ENCODE measurements around the gene CAB39L.

CAB39L gene

DNA sequence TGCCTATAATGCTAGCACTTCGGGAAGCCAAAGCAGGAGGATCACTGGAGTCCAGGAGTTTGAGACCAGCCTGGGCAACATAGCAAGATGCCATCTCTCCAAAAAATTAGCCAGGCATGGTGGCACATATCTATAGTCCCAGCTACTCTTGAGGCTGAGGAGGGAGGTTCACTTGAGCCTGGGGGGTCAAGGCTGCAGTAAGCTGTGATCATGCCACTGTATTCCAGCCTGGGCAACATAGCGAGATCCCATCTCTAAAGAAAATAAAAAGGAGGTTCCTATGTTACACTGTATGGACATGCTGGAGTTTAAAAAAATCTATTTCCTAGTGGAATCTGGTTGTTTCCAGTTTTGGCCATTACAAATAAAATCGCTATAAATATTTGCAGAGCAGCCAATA, 2.6 kb downstream of the CAB39L start:
- DNase-seq, result no peak

DNA sequence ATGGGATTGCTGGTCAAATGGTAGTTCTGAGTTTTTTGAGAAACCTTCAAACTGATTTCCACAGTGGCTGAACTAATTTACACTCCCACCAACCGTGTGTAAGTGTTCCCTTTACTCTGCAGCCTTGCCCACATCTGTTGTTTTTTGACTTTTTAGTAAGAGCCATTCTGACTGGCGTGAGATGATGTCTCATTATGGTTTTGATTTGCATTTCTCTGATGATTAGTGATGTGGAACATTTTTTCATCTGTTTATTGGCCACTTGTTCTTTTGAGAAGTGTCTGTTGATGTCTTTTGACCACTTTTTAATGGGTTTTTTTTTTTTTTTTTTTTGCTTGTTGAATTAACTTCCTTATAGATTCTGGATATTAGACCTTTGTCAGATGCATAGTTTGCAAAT, 4.3 kb downstream of the CAB39L start:
- no peak for DNase-seq

DNA sequence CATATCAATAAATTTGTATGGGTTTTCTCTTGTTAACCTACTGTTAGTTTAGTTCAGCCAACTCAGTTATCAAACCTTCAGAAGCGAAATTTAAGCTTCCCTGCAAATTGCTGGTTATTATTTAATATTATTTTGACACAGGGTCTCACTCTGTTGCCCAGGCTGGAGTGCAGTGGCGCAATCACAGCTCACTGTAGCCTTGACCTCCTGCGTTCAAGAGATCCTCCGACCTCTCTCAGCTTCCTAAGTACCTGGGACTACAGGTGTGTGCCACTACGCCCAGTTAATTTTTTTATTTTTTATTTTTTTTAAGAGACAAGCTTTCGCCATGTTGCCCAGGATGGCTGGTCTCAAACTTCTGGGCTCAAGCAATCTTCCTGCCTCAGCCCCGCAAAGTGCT, 6.2 kb downstream of the CAB39L start:
- DNase-seq, result no peak

DNA sequence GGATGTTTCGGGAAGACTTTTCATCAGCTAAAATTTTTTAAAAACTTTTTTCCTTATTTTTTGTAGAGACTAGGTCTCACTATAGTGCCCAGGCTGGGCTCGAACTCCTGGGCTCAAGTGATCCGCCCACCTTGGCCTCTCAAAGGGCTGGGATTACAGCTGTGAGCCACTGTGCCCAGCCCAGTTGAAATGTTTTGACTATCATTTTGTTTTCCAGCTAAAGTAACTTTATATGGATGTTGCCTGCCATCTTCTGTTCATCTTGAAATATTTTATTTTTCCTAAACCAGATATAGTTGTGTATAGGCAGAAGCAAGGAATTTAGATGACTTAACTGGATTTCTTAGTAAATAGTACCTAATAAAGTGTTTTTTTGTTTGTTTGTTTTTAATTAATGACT, 7.0 kb downstream of the CAB39L start:
- DNase-seq, result peak; percentile 22

DNA sequence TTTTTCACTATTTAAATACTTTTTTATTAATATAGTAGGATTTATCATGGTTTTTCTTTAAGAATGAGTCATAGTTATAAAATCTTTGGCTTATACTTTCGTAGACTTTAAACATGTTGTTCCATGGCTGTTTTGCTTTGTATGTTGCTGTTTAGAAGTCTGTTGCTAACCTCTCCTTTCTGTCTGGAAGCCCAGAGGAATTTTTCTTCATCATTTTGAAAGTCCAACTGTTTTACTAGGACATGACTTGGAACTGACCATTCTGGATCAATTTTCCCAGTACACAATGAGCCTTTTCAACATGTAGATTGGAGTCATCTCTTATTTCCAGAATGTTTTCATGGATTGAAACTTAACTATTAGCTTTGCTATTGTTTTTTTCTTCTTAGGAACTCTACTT, 7.9 kb downstream of the CAB39L start:
- no peak for DNase-seq

DNA sequence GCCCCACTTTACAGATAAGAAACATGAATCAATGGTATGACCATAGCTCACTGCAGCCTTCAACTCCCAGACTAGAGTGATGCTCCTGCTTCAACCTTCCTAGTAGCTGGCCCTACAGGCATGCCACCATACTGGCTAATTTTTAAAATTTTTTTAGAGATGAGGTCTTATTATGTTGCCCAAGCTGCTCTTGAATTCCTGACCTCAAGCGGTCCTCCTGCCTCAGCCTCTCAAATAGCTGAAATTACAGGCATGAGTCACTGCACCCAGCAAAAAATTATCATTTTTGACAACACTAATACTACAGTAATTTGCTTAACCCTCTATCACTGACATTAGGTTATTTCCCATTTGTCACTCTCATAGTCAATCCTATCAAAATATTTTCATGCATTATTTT, 14.7 kb downstream of the CAB39L start:
- DNase-seq, result no peak

DNA sequence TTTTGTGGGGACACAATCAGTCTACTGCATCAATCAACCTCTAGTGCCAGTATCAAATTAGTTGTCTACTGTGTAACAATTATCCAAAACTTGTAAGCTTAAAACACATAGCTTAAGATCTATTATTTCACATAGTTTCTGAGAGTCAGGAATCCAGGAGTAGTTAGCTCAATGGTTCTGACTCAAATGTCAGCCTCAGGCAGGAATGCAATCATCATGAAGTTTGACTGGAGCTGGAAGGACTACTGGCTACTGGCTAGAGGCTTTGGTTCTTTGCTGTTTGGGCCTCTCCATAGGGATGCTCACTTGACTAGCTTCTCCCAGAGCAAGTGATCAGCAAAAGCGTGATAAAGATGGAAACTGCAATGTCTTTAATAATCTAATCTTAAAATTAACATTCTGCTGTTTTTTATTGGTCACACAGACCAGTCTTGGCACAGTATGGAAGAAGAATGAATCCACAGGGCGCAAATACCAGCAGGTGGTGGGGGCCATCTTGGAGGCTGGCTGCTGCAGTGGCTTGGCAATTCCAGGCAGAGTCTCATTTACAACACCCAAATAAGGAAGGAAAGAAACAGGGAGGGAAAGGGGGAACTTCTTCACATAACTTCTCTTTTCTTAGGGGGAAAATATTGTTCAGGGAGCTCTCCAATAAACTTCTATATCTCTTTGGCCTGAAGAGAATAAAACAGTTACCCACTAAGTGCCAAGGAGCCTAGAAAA, 15.7 kb downstream of the CAB39L start:
- DNase-seq, result no peak

DNA sequence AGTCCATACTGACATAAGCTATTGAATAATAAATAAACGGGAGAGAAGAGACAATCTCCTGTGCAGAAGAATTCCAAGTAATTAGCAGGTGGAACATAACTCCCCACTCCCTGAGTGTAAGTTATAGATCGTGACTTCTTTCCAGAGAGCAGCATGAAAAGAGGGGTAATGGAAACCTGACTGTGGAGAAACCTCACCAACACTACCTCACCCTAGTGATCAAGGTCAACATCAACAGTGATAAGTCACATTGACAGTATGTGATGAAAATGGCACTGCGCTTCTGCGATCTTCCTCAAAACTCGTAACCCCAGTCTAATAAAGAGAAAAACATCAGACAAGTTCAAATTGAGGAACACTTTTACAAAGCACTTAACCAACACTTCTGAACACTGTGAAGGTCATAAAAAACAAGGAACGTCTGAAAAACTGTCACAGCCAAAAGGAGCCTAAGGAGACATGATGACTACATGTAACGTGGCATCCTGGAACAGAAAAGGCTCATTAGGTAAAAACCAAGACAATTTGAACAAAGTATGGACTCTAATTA, 19.8 kb downstream of the CAB39L start:
- no peak for DNase-seq

DNA sequence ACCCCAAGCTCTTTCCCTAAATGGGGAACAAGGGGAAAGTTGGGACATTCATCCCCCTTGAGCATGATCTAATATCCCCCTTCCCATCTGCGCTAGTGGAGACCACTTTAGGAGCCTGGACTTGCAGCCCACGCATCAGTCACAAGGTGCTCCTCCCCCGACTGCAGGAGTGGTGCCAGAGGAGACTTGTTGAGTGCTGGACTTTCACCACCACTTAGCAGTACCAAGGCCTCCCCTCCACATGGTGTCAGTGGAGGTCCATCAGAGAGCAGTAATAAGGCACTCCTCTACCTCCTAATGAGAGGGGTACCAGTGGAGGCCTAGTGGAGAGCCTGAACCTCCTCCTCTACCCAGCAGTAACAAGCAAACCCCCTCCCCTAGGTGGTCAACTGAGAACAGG, 22.5 kb downstream of the CAB39L start:
- peak; percentile 42 for DNase-seq

DNA sequence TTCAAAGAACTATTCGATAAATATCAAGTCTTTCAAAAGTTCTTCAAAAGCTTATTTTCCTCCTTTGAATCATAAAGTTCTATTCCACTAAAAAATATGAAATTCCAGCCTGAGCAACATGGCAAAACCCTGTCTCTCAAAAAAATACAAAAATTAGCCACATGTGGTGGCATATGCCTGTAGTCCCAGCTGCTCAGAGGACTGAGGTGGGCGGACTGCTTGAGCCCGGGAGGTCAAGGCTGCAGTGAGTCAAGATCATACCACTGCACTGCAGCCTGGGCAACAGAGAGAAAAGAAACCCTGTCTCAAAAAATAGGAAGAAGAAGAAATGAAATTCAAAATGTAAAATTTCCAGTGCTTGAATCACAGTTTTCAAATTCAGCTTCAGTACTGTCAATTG, 24.6 kb downstream of the CAB39L start:
- DNase-seq, result no peak

DNA sequence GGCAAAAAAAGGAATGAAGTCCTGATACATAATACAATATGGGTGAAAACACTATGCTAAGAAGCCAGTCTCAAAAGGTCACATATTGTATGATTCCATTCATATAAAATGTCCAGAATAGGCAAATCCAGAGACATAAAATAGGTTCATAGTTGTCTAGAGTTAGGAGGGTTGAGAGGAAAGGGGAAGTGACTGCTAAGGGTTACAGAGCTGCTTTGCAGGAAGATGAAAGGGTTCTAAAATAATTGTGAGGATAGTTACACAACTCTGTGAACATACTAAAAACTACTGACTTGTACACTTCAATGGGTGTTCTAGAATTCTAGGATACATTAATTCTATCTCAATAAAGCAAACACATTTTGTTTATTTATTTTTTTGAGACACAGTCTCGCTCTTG, 25.7 kb downstream of the CAB39L start:
- no peak for DNase-seq

DNA sequence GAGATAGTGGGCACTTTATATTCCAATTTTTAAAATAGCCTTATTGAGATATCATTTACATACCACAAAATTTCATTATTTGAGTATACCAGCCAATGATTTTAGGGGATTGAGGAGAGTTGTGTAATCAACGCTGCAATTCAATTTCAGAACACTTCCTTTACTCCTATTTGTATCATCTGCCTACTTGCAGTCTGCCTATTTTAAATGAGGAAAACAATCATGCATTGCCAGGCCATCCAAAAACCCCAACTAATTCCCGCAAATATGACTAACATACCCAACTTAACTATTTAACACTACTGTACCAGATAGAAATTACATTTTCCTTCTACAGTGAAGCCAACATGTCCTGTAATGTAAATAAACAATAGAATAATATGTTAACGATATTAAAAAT, 26.7 kb downstream of the CAB39L start:
- DNase-seq, result no peak

DNA sequence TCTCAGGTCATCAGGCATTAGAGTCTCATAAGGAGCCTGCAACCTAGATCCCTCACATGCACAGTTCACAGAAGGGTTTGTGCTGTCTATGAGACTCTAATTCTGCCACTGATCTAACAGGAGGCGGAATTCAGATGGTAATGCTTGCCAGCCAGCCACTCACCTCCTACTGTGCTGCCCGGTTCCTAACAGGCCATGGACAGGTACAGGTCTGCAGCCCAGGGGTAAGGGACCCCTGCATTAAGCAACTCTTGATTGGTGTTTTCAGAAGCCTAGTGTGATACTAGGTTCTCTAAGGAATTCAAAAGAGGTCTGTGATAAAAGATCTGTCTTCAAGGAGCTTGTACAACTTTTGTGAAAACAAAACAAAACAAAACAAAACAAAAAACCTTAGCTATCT, 31.1 kb downstream of the CAB39L start:
- no peak for DNase-seq

DNA sequence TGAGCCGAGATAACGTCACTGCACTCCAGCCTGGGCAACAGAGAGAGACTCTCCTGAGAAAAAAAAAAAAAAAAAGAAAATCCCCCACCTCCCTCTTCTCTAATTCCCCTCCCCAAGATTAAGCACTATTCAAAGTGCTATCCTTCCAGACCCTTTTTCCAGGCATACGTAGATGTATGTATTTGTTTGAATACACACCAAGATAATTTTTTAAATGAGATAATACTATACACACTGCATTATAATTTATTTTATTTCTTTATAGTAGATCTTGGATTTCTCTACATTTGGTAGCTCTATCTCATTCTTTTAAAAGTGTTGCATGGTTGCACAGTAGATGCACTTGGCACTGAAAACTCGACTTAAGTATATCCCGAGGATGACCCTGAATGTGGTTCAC, 32.5 kb downstream of the CAB39L start:
- DNase-seq, result no peak

DNA sequence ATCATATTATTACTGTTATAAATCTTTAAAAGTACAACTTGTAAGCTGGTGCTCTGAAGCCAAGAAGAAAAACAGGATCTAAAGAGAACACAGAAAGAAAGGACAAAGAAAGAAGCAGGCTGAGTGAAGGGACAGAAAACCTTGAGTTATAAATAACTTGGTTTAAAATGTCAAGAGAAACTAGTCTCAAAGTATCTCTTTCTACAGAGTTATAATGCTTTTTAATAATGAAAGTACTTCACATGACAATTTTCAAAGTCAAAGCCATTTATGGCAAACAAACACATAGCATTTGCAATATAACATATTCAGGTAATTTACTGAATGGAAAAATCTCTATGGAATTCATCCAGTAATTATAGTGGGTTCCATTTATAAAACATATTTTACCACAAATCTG, 33.4 kb downstream of the CAB39L start:
- DNase-seq, result no peak

DNA sequence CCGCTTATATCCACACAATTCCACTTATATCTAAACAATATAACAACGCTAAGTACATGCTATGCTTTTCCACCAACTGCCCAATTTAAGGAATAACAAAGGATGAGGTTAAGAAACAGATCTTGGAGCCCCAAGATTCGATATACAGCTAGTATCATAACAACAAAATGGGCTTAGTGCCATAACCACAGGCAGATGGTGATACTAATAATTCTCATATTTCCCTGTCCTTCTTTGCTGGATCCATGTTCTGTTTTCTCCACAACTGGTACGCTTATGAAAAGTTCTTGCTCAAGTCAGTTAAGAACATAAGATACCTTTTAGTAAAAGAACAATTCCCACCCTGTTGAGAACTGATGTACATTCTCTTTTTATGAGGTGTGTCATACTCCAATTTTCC, 33.9 kb downstream of the CAB39L start:
- DNase-seq, result no peak

DNA sequence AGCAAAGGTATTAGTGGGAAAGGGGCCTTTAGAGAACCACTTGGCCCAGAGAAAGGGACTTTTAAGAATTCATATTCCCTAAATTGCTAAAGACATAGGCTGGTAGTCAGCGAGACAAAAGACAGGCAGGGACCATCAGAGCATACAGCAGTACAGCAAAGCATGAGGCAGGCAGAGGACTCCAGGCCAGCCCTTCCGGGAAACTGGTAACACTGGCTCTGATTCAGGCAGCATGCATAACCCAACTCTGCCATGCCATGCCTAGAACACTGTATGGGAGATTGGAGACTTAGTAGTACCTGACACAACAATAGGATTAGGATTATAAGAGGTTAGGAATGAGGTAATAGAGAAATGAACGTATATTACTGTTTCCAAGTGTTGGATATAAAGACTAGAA, 34.9 kb downstream of the CAB39L start:
- DNase-seq, result peak; percentile 38

DNA sequence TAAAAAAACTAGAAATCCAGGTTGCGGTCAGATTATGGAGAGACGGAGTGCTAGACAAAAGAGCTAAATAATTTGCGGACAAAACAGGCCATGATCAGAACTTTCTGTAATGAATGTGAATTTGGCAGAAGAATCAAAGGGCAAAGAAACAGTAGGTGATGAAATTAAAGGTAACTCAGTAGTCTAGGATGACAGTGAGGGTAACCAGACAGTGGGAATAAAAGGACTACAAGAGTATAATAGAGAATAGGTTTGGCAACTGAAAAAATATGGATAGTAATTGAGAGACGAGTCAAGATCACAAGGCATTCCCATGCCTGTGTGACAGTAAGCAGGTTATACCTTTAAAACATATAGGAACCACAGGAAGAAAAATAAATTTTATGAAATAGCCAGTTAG, 35.9 kb downstream of the CAB39L start:
- no peak for DNase-seq

DNA sequence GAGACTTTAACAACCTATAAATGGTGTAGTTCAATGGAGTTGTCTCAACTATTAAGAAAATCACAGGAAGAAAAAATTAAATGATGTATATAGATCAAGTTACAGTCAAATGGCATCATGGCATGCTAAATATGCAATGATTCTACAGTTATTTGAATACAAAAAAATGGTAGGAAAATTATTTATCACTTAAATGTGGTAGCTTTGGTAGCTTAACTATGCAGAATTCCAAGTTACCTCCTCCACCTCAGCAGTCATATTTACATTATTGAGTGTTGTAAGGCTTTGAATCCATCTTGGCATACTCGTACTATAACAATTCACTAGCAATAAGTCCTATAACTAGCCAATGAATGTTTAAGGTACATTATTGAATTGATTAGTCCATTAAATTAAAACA, 36.8 kb downstream of the CAB39L start:
- no peak for DNase-seq

DNA sequence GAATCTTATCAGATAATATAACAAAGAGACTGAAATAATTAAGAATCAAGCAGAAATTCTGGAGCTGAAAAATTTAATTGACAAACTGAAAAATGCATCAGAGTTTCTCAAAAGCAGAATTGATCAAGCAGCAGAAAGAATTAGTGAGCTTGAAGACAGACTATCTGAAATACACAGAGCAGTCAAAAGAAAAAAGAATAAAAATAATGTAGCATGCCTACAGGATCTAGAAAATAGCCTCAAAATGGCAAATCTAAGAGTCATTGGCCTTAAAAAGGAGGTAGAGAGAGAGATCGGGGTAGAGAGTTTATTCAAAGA, 39.2 kb downstream of the CAB39L start:
- no peak for DNase-seq

DNA sequence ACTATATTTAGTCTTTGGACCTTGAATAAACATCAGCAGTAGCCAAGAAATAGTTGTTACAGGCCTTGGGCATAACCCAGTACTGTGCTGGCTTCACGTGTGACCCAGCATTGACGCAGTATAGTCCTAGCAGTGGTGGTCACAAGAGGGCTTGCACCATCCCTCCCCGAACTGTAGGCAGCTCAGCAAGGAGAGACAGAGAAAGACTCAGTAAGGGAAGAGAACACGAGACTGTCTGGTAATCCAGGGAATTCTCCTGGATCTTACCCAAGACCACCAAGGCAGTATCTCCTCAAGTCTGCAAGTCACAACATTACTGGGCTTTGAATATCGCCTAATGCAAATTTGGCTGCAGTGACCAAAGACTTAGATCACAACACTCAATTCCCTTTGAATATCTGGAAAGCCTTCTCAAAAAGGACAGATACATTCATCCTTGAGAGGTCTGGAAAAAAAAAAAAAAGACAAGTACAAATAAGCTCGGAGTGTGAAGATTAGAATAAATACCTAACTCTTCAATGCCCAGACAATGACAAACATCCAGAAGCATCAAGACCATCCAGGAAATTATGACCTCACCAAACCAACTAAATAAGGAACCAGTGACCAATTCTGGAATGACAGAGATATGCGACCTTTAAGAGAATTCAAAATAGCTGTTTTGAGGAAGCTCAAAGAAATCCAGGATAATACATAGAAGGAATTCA, 39.7 kb downstream of the CAB39L start:
- no peak for DNase-seq

DNA sequence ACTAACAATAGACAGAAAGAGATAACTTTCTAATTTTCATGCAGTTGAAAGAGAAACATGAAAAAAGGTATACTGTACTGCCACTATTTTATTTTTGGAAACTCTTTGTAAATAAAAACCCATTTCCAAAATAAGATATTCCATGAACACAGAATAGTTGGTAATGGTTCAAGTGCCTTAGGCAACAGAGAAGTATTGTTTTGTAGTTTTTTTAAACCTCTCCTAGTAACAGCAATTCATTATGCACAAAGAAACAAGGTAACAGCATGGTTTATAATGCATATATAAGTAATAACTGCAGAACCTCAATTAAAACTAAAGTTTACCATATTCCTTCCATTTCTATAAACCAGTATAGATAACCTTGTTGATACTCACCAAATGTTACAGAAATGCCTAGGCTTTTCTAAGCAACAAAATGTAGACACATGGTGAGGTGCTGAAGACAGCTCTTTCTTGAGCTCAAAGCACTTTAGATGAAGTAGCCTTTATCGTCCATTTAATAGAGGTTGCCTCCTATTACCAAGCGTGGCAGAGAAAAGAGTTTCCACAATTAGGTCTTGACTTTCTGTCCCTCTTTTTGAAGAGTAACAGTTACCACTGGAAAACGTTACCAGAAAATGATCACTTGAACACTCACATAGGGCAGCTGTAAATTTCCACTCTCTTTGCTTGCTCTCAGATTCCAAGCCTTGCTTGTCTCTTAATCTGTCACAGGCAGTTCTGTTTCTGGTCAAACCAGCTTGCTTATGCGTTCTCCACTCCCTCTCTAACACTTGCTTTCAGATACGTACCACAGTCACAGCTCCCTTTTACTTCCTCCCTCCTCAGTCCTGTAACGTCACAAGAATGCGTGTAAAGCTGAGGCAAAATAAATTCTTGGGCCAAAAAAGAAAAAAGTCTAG, 42.9 kb downstream of the CAB39L start:
- peak; percentile 69 for DNase-seq

DNA sequence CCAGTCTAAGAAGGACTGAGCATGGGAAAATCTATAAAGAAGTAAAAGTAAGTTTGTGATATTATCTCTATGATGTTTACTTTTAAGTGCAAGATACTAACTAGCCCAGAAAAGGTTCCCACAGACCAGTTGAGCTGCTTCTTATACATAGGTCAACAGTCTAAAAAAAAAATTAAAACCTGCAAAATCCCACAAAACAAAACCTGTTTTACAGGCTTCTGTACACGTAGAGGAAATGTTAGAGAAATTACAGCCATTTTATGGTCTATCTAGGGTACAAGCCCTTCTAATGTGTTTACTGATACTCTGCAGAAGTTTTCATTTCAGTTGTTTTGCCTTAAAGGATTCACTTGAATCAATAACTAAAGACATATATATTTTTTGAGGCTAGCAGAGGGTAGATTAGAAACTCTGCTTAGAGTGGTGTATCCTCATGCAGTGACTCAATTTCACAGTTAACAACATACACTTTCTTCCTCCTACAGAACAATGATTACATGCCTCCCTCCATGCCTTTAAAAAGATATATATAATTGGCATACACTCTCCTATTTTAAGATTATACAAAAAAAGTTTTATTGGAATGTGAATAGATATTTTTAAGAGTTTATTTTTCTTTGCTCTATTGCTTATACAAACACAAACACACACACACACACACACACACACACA, 43.9 kb downstream of the CAB39L start:
- peak; percentile 68 for DNase-seq
